ENCODE results near the gene TREML4.

The TREML4 gene

DNA sequence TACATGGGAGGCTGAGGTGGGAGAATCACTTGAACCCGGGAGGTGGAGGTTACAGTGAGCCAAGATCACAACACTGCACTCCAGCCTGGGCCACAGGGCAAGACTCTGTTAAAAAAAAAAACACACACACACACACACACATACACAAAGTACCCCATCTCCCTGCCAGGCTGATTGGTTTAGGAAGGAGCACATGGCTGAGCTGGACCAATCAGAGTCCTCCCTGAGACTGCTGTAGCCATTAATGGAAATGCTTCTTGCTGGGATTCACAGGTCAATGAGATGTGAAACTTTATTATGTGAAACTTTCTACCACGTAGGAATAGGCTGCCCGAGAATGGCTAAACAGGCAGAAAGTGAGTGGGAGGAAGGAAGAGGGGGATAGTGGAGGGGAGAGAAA, 55.5 kb downstream of the TREML4 start:
- Histone ChIP-seq H3K9ac (ENCODE audit: low read depth, low read length, poor library complexity, severe bottlenecking) (no peak overlapping the region), H3F3A (ENCODE audit: low read depth) (no peaks in the 10 kb centered on the region), H3K9me3 (ENCODE audit: insufficient read depth, low read depth, low read length) (no peaks in the 10 kb centered on the region), H3K4me2 (ENCODE audit: low read depth, low read length, poor library complexity, severe bottlenecking) (no peak overlapping the region), H4K20me1 (ENCODE audit: insufficient read depth, low read length, poor library complexity, severe bottlenecking) (no peaks in the 10 kb centered on the region), H3K9me2 (replicated peaks; ENCODE audit: low read depth, low read length) (no peaks in the 10 kb centered on the region), H2AFZ (ENCODE audit: low read length) (no peak overlapping the region), H3K4me3 (ENCODE audit: low read length, poor library complexity, severe bottlenecking) (no peak overlapping the region), H3K27me3 (ENCODE audit: insufficient read depth, low read length, poor library complexity, severe bottlenecking) (peaks cover 10% of the 10 kb centered on the region), H3K4me1 (ENCODE audit: insufficient read depth, low read length, poor library complexity, severe bottlenecking) (peaks cover 7% of the 10 kb centered on the region), H3K79me2 (ENCODE audit: insufficient read depth, low read length) (no peaks in the 10 kb centered on the region), H3K36me3 (ENCODE audit: insufficient read depth, low read length) (no peaks in the 10 kb centered on the region)
- no peak for TF ChIP-seq EZH2phosphoT487 (IDR thresholded peaks at IDR 0.05; ENCODE audit: borderline replicate concordance)
- no peak for TF ChIP-seq CTCF (conservative IDR thresholded peaks at IDR 0.05; ENCODE audit: low read length)

DNA sequence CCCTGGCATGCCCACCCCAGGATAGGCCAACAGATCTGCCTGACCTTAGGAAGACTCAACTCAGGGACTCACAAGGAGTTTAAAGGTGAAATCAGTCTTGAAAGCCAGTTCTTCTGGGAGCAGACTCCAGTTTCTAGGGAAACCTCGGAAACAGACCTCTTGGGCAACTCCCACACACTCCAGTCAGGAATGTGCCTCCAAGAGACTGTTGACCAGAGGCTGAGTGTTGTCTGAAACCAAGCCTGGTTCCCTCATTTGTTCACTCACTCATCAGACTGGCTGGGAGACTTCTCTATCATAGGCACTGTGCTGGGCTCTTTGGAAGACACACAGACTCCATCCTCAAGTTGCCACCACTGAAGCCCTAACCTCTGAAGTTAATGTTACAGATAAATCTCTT, 56.6 kb downstream of the TREML4 start:
- H3K4me1 ChIP-seq (ENCODE audit: insufficient read depth, low read length, poor library complexity, severe bottlenecking): no peaks in the 10 kb centered on the region
- H3K9me2 ChIP-seq (replicated peaks; ENCODE audit: low read depth, low read length): no peaks in the 10 kb centered on the region
- H3K4me2 ChIP-seq (ENCODE audit: low read depth, low read length, poor library complexity, severe bottlenecking): no peak overlapping the region
- H2AFZ ChIP-seq (ENCODE audit: low read length): no peak overlapping the region
- H3K36me3 ChIP-seq (ENCODE audit: insufficient read depth, low read length): no peaks in the 10 kb centered on the region
- no peak overlapping the region for H3K9ac ChIP-seq (ENCODE audit: low read depth, low read length, poor library complexity, severe bottlenecking)
- TF ChIP-seq CTCF (conservative IDR thresholded peaks at IDR 0.05; ENCODE audit: low read length): no peak
- H4K20me1 ChIP-seq (ENCODE audit: insufficient read depth, low read length, poor library complexity, severe bottlenecking): no peaks in the 10 kb centered on the region
- H3F3A ChIP-seq (ENCODE audit: low read depth): no peaks in the 10 kb centered on the region
- no peaks in the 10 kb centered on the region for H3K9me3 ChIP-seq (ENCODE audit: insufficient read depth, low read depth, low read length)
- no peaks in the 10 kb centered on the region for H3K79me2 ChIP-seq (ENCODE audit: insufficient read depth, low read length)
- H3K4me3 ChIP-seq (ENCODE audit: low read length, poor library complexity, severe bottlenecking): no peak overlapping the region
- peaks cover 10% of the 10 kb centered on the region for H3K27me3 ChIP-seq (ENCODE audit: insufficient read depth, low read length, poor library complexity, severe bottlenecking)

GRCh38 chr6:41286544-41287346, 58.6 kb downstream of the TREML4 start, which contains the start of gene TREM1:
Gene TREM1, minus strand, starts transcription at chr6:41286682. Its CDS starts 27 bp downstream, at chr6:41286655.
- no peak within 1 kb of the TSS for H3K4me2 ChIP-seq (ENCODE audit: low read depth, low read length, poor library complexity, severe bottlenecking)
- no peaks in the 10 kb centered on the region for H3F3A ChIP-seq (ENCODE audit: low read depth)
- no peaks in the 10 kb centered on the region for H3K9me2 ChIP-seq (replicated peaks; ENCODE audit: low read depth, low read length)
- H2AFZ ChIP-seq (ENCODE audit: low read length): no peak within 1 kb of the TSS
- no peaks in the 10 kb centered on the region for H4K20me1 ChIP-seq (ENCODE audit: insufficient read depth, low read length, poor library complexity, severe bottlenecking)
- H3K79me2 ChIP-seq (ENCODE audit: insufficient read depth, low read length): no peaks in the 10 kb centered on the region
- H3K9me3 ChIP-seq (ENCODE audit: insufficient read depth, low read depth, low read length): no peaks in the 10 kb centered on the region
- no peak within 1 kb of the TSS for H3K4me3 ChIP-seq (ENCODE audit: low read length, poor library complexity, severe bottlenecking)
- H3K36me3 ChIP-seq (ENCODE audit: insufficient read depth, low read length): no peaks in the 10 kb centered on the region
- no peak within 1 kb of the TSS for H3K9ac ChIP-seq (ENCODE audit: low read depth, low read length, poor library complexity, severe bottlenecking)
- no peaks in the 10 kb centered on the region for H3K4me1 ChIP-seq (ENCODE audit: insufficient read depth, low read length, poor library complexity, severe bottlenecking)
- peaks cover 10% of the 10 kb centered on the region for H3K27me3 ChIP-seq (ENCODE audit: insufficient read depth, low read length, poor library complexity, severe bottlenecking)
- no peak for TF ChIP-seq EZH2phosphoT487 (IDR thresholded peaks at IDR 0.05; ENCODE audit: borderline replicate concordance)
- TF ChIP-seq CTCF (conservative IDR thresholded peaks at IDR 0.05; ENCODE audit: low read length): no peak
